ENCODE results near the gene SPAG8.

GRCh38 chr9:35858458-35858857 lies 46.4 kb upstream of the SPAG8 start:
- TF ChIP-seq CTCF (IDR thresholded peaks at IDR 0.05) = no peak
- TF ChIP-seq POLR2A (IDR thresholded peaks at IDR 0.05) = no peak

All from right lobe of liver (tissue), 4 donors.